Breast epithelium (tissue), 4 donors: ENCODE results near the gene ADAM12. TPM values are rescaled to one million over a fixed set of nuclear protein-coding genes. Genes with fewer than 3 reads are reported as not detected.

Source experiments
- DNase-seq, 2 donors: peaks; one replicate each; pipeline ENCODE4 v3.0.0-alpha.2; 2019; ENCODE audit warnings: low spot score in 2 of 2
- H3K27ac ChIP-seq, 2 donors: fragments of 200-600 bp; sonication (generic) in 1 of 2; one replicate each; pipeline ENCODE4 v1.5.1; 2016 to 2019; ENCODE audit warnings: mild to moderate bottlenecking in 1 of 2
- H3K27me3 ChIP-seq, 2 donors: fragments of 200-600 bp; sonication (generic) in 1 of 2; one replicate each; pipeline versions ENCODE4 v1.5.1 to v1.6.0; 2017 to 2019; ENCODE audit warnings: control low read depth in 1 of 2, mild to moderate bottlenecking in 1 of 2
- H3K36me3 ChIP-seq: fragments of 200-600 bp; one replicate; pipeline ENCODE4 v1.5.1; 2019
- H3K4me1 ChIP-seq, 2 donors: fragments of 200-600 bp; sonication (generic); one replicate each; pipeline ENCODE4 v1.5.1; 2016 to 2019; ENCODE audit warnings: control low read depth in 1 of 2
- H3K4me3 ChIP-seq, 3 donors: fragments of 200-600 bp; sonication (generic); 1 replicate in 2 of 3; 2 replicates in 1 of 3; pipeline ENCODE4 v1.5.1; 2016 to 2019; ENCODE audit warnings: mild to moderate bottlenecking in 3 of 3, moderate library complexity in 2 of 3
- H3K9me3 ChIP-seq, 2 donors: fragments of 200-600 bp; sonication (generic) in 1 of 2; one replicate each; pipeline ENCODE4 v1.5.1; 2016 to 2019; ENCODE audit warnings: control low read depth in 1 of 2
- POLR2A ChIP-seq: fragments of 450-650 bp; IDR thresholded peaks from one replicate; pipeline ENCODE4 v1.6.1; 2016; ENCODE audit warnings: antibody characterized with exemption, mild to moderate bottlenecking, moderate library complexity
- POLR2AphosphoS5 ChIP-seq, 3 donors: sonication (generic); formaldehyde crosslinking; IDR thresholded peaks; one replicate each; pipeline ENCODE4 v1.6.1; 2017; ENCODE audit warnings: antibody characterized with exemption in 3 of 3
- intact Hi-C: fragments of 100-400 bp; cut with DNase I; formaldehyde crosslinking; loops from one replicate; pipeline ENCODE4 v1.15.1; 2023; ENCODE audit warnings: low total_unique reads
- total RNA-seq, 3 donors: library from RNA; depleted of rRNA; stranded (reverse); fragments of >200 nt; gene quantifications; one replicate each; pipeline ENCODE4 v1.1.0, GENCODE V29; 2016
- TF ChIP-seq, protein P1 (sequence below), 3 donors: fragments of 450-650 bp; IDR thresholded peaks; one replicate each; pipeline ENCODE4 v1.5.1; 2016 to 2017; ENCODE audit warnings: antibody characterized with exemption in 3 of 3, mild to moderate bottlenecking in 3 of 3, moderate library complexity in 3 of 3

Gene ADAM12
- total RNA-seq, 3 donors from 2014 or later, result 8.6 to 16.4 (median 13.9) TPM

DNA sequence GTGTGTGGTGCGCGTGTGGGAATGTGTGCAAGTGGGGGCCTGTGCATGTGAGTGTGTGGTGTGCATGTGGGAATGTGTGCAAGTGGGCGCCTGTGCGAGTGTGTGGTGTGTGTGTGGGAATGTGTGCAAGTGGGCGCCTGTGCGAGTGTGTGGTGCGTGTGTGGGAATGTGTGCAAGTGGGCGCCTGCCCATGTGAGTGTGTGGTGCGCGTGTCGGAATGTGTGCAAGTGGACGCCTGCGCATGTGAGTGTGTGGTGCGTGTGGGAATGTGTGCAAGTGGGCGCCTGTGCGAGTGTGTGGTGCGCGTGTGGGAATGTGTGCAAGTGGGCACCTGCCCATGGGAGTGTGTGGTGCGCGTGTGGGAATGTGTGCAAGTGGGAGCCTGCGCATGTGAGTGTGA is 259.7 kb downstream of the ADAM12 start:
- H3K27me3 ChIP-seq, result no peaks in the 10 kb centered on the region
- no peak for DNase-seq
- H3K27ac ChIP-seq, result peak overlapping the region in 1 of 2 donors; percentile 48
- intact Hi-C loops, result no loop called here
- H3K4me1 ChIP-seq, result no peaks in the 10 kb centered on the region
- no peaks in the 10 kb centered on the region for H3K36me3 ChIP-seq
- H3K9me3 ChIP-seq, result no peaks in the 10 kb centered on the region
- TF ChIP-seq POLR2A, result no peak
- TF ChIP-seq, protein P1, sequence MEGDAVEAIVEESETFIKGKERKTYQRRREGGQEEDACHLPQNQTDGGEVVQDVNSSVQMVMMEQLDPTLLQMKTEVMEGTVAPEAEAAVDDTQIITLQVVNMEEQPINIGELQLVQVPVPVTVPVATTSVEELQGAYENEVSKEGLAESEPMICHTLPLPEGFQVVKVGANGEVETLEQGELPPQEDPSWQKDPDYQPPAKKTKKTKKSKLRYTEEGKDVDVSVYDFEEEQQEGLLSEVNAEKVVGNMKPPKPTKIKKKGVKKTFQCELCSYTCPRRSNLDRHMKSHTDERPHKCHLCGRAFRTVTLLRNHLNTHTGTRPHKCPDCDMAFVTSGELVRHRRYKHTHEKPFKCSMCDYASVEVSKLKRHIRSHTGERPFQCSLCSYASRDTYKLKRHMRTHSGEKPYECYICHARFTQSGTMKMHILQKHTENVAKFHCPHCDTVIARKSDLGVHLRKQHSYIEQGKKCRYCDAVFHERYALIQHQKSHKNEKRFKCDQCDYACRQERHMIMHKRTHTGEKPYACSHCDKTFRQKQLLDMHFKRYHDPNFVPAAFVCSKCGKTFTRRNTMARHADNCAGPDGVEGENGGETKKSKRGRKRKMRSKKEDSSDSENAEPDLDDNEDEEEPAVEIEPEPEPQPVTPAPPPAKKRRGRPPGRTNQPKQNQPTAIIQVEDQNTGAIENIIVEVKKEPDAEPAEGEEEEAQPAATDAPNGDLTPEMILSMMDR (IDR thresholded peaks at IDR 0.05), result no peak
- TF ChIP-seq POLR2AphosphoS5 (IDR thresholded peaks at IDR 0.05), result no peak
- no peak overlapping the region for H3K4me3 ChIP-seq

DNA sequence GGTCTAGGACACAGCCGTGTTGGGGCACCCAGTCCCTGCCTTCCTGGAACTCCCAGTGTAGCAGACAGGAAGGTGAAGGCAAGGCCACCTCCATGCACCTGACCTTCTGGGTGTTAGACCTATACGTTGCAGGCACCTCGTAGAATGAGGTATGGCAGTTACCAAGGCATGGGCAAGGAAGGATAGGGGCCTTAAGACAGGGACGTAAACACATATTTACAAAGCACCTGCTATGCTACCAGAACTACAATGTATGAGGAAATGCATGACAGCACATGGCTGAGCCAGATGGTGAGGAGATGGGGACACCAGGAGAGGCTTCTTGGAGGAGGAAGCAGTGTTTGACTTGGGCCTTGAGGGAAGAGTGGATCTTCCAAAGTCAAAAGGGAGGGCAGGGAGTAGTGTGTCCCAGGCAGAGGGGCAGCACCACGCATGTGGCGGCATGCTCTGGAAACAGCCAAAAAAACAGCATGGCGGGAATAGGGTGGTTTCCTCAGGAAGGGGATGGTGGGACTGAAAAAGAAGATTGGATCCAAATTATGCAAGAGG is 260.7 kb downstream of the ADAM12 start:
- Histone ChIP-seq H3K36me3 (no peaks in the 10 kb centered on the region), H3K4me3 (no peak overlapping the region), H3K9me3 (no peaks in the 10 kb centered on the region), H3K27me3 (no peaks in the 10 kb centered on the region), H3K4me1 (no peaks in the 10 kb centered on the region), H3K27ac (peak overlapping the region in 1 of 2 donors; percentile 48)
- no peak for DNase-seq
- intact Hi-C loops, result no loop called here
- TF ChIP-seq, protein P1 (IDR thresholded peaks at IDR 0.05), result no peak
- TF ChIP-seq POLR2A (no peak), POLR2AphosphoS5 (IDR thresholded peaks at IDR 0.05) (no peak)

DNA sequence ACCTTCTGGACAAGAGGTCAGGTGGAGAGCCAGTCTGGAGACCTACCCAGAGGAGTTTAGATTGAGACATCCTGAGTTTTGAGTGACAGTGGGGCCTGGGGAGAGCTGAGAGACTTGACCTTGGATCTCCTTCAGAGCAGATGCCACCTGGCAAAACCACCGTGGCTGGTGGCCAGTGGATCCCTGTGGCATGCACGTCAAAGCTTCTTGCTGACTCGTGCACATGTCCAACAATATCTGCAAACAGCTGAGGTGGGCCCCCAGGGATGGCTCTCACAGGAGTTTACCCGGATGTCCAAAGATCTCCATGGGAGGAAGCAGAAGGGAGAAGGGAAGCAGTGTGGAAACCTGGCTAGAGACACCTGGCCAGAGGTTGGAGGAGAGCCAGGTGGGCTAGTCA is 261.4 kb downstream of the ADAM12 start:
- no peak for DNase-seq
- TF ChIP-seq, protein P1 (IDR thresholded peaks at IDR 0.05), result no peak
- no peak for TF ChIP-seq POLR2AphosphoS5 (IDR thresholded peaks at IDR 0.05)
- TF ChIP-seq POLR2A, result no peak
- Histone ChIP-seq H3K36me3 (no peaks in the 10 kb centered on the region), H3K9me3 (no peaks in the 10 kb centered on the region), H3K27me3 (no peaks in the 10 kb centered on the region), H3K4me3 (no peak overlapping the region), H3K4me1 (no peaks in the 10 kb centered on the region), H3K27ac (peak overlapping the region in 1 of 2 donors; percentile 2)
- intact Hi-C loops, result no loop called here

DNA sequence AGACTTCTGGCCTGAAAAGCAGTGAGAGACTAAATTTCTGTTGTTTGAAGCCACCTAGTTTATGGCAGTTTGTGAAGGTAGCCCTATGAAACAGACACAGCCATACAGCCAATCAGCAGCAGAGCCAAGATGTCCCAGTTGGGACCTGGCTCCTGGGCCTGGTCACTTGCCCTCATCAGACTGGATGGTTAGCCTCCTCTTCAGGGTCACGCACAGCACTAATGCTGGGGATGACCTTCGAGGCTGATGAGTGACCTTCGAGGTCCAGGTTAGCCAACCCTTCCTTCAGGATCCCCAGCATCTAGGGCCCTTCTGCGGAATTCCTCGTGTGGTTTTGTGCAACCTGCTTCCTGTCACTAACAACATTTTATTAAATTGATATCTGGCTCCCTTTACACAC is 262.3 kb downstream of the ADAM12 start:
- no peaks in the 10 kb centered on the region for H3K27me3 ChIP-seq
- no peaks in the 10 kb centered on the region for H3K9me3 ChIP-seq
- no peaks in the 10 kb centered on the region for H3K36me3 ChIP-seq
- H3K4me3 ChIP-seq, result no peak overlapping the region
- intact Hi-C loops, result no loop called here
- H3K4me1 ChIP-seq, result no peaks in the 10 kb centered on the region
- peak overlapping the region; percentile 19 to 40 for H3K27ac ChIP-seq
- TF ChIP-seq POLR2A (no peak), POLR2AphosphoS5 (IDR thresholded peaks at IDR 0.05) (no peak)
- TF ChIP-seq, protein P1 (IDR thresholded peaks at IDR 0.05), result no peak
- no peak for DNase-seq

DNA sequence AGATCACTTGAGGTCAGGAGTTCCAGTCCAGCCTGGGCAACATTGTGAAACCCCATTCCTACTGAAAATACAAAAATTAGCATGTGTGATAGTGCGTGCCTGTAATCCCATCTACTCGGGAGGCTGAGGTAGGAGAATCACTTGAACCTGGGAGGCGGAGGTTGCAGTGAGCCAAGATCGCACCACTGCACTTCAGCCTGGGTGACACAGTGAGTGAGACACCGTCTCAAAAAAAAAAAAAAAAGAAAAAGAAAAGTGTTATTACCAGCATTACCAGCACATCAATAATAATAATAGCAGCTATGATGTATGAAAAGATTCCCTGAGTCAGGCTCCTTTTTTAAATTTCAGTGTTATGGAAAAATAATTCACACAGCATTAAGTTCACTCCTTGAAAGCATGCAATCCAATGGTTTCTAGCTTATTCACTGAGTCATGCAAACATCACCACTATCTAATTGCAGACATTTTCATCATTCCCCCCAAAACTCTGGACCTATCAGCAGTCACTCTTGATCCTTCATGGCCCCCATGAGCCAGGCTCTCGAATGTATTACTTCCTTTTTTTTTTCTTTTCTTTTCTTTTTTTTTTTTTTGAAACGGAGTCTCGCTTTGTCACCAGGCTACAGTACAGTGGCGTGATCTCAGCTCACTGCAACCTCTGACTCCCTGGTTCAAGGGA is 263.5 kb downstream of the ADAM12 start:
- H3K27ac ChIP-seq, result no peak overlapping the region
- DNase-seq, result no peak
- intact Hi-C loops, result no loop called here
- H3K4me1 ChIP-seq, result no peaks in the 10 kb centered on the region
- no peaks in the 10 kb centered on the region for H3K27me3 ChIP-seq
- H3K9me3 ChIP-seq, result no peaks in the 10 kb centered on the region
- TF ChIP-seq, protein P1 (IDR thresholded peaks at IDR 0.05), result no peak
- H3K36me3 ChIP-seq, result no peaks in the 10 kb centered on the region
- H3K4me3 ChIP-seq, result no peak overlapping the region
